Gastroesophageal sphincter (tissue), 3 donors: ENCODE measurements around the gene FAU.

Source experiments
- CTCF ChIP-seq, 4 experiments: fragments of 200-600 bp in 2 of 4; fragments of 450-650 bp in 2 of 4; sonication (generic) in 1 of 4; IDR thresholded peaks; one replicate each; pipeline ENCODE4 v1.5.1; 2017 to 2019; ENCODE audit warnings: antibody characterized with exemption in 4 of 4, mild to moderate bottlenecking in 2 of 4, moderate library complexity in 2 of 4
- EP300 ChIP-seq: sonication (generic); formaldehyde crosslinking; IDR thresholded peaks from one replicate; pipeline ENCODE4 v1.6.1; 2017; ENCODE audit warnings: antibody characterized with exemption, mild to moderate bottlenecking
- POLR2A ChIP-seq, 2 donors: fragments of 450-650 bp; IDR thresholded peaks; one replicate each; pipeline ENCODE4 v1.6.1; 2017; ENCODE audit warnings: antibody characterized with exemption in 2 of 2, mild to moderate bottlenecking in 2 of 2, moderate library complexity in 1 of 2
- POLR2AphosphoS5 ChIP-seq: sonication (generic); formaldehyde crosslinking; IDR thresholded peaks from one replicate; pipeline ENCODE4 v1.6.1; 2017; ENCODE audit warnings: antibody characterized with exemption

GRCh38 chr11:65160643-65161042 is 38.7 kb upstream of the FAU start:
- TF ChIP-seq CTCF (IDR thresholded peaks at IDR 0.05) (no peak), POLR2A (IDR thresholded peaks at IDR 0.05) (no peak), EP300 (no peak), POLR2AphosphoS5 (no peak)
